Measurements from ENCODE around the gene ANKLE2.
"Not testable (repeated sequence)": the region's sequence is repeated elsewhere in the genome, so short reads cannot be mapped to it uniquely, and the experiment has no call there.

- TF ChIP-seq CTCF (IDR thresholded peaks at IDR 0.05; ENCODE audit: insufficient read depth, low read length, poor library complexity, severe bottlenecking); EZH2phosphoT487 (conservative IDR thresholded peaks at IDR 0.05; ENCODE audit: low read length): not testable (repeated sequence)
Observed at GRCh38 chr12:132692030-132692429, 69.6 kb downstream of the ANKLE2 start.

Data from SU-DHL-6 (cell line).